Measurements from ENCODE around the gene TERT.

Gene TERT

GRCh38 chr5:1316588-1317340 lies 21.9 kb upstream of the TERT start:
- in situ Hi-C loops (cut with MboI; ENCODE audit: low pct_unique_long_range_greater_than_20kb, low sequenced_read_pairs, unreplicated experiment) = no loop called here
- DNase-seq (ENCODE audit: low spot score) = no peak

GRCh38 chr5:1315709-1316587 lies 21.1 kb upstream of the TERT start:
- peak; percentile 88 for DNase-seq (ENCODE audit: low spot score)
- TF ChIP-seq CTCF (IDR thresholded peaks at IDR 0.05; ENCODE audit: extremely low read depth, insufficient read depth, missing control alignments) = no peak
- in situ Hi-C loops (cut with MboI; ENCODE audit: low pct_unique_long_range_greater_than_20kb, low sequenced_read_pairs, unreplicated experiment) = no loop called here

More at GRCh38 chr5:1316588-1317340, 21.9 kb upstream of the TERT start:
- no peak for TF ChIP-seq CTCF (IDR thresholded peaks at IDR 0.05; ENCODE audit: extremely low read depth, insufficient read depth, missing control alignments)

GRCh38 chr5:1315018-1315708 lies 20.3 kb upstream of the TERT start:
- DNase-seq (ENCODE audit: low spot score) = no peak
- in situ Hi-C loops (cut with MboI; ENCODE audit: low pct_unique_long_range_greater_than_20kb, low sequenced_read_pairs, unreplicated experiment) = no loop called here
- no peak for TF ChIP-seq CTCF (IDR thresholded peaks at IDR 0.05; ENCODE audit: extremely low read depth, insufficient read depth, missing control alignments)

GRCh38 chr5:1314564-1314982 lies 19.7 kb upstream of the TERT start:
- no peak for TF ChIP-seq CTCF (IDR thresholded peaks at IDR 0.05; ENCODE audit: extremely low read depth, insufficient read depth, missing control alignments)
- in situ Hi-C loops (cut with MboI; ENCODE audit: low pct_unique_long_range_greater_than_20kb, low sequenced_read_pairs, unreplicated experiment) = no loop called here

GRCh38 chr5:1312993-1313833 lies 18.3 kb upstream of the TERT start:
- no peak for TF ChIP-seq CTCF (IDR thresholded peaks at IDR 0.05; ENCODE audit: extremely low read depth, insufficient read depth, missing control alignments)
- in situ Hi-C loops (cut with MboI; ENCODE audit: low pct_unique_long_range_greater_than_20kb, low sequenced_read_pairs, unreplicated experiment) = no loop called here

More at GRCh38 chr5:1314564-1314982, 19.7 kb upstream of the TERT start:
- DNase-seq (ENCODE audit: low spot score) = no peak

More at GRCh38 chr5:1312993-1313833, 18.3 kb upstream of the TERT start:
- peak; percentile 69 for DNase-seq (ENCODE audit: low spot score)
